Activated CD4-positive, alpha-beta T cell treated with anti-CD3 and anti-CD28 coated beads, Interleukin-2, amount 50 U/mL, for 1 hour (primary cell): ENCODE results near the gene AMZ2.
"Not testable (repeated sequence)": the region's sequence is repeated elsewhere in the genome, so short reads cannot be mapped to it uniquely, and the experiment has no call there.

Experiments used
- DNase-seq: peaks from one replicate; pipeline ENCODE4 v3.0.0-alpha.2; 2020

AMZ2 gene

DNA sequence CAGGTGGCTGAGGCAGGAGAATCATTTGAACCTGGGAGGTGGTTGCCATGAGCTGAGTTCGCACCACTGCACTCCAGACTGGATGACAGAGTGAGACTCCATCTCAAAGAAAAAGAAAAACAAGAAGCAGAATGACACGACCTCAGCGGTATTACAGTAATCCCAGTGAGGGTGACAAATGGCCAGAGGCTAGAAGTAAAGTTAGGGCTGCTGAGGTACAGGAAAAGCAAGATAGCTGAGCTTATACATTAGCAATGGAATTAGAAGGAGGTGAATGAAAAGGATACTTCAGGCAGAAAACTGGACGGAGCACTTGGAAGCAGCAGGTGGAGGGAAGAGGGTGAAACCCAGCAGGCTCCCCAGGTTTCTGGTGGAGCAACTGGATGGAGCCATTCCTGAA is 26.1 kb upstream of the AMZ2 start:
- no peak for DNase-seq

DNA sequence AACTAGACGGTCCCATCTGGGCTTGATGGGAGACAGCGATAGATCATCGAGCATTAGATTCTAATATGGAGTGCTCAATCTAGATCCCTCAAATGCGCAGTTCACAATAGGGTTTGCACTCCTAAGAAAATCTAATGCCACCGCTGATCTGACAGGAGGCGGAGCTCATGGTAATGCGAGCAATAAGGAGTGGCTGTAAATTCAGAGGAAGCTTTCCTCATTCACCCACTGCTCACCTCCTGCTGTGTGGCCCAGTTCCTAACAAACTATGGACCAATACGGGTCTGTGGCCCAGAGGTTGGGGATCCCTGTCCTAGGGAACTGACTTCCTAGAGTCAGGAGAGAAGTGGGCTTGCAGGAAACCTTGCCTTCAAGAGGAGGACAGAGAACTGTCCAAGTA is 25.2 kb upstream of the AMZ2 start:
- no peak for DNase-seq

DNA sequence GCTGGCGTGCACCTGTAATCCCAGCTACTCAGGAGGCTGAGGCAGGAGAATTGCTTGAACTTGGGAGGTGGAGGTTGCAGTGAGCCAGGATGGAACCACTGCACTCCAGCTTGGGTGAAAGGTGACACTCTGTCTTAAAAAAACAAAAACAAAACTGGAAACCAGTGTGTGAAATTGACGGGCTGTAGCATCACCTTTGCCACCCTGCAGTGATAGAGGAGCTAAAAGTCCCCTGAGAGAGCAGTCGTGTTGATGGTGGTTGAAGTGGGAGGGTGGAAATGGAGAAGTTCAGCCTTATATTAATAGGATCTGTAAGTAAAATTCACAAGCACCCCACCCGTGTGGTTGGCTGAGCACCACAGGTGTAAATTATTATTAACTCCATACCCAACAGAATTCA is 22.8 kb upstream of the AMZ2 start:
- not testable (repeated sequence) for DNase-seq

DNA sequence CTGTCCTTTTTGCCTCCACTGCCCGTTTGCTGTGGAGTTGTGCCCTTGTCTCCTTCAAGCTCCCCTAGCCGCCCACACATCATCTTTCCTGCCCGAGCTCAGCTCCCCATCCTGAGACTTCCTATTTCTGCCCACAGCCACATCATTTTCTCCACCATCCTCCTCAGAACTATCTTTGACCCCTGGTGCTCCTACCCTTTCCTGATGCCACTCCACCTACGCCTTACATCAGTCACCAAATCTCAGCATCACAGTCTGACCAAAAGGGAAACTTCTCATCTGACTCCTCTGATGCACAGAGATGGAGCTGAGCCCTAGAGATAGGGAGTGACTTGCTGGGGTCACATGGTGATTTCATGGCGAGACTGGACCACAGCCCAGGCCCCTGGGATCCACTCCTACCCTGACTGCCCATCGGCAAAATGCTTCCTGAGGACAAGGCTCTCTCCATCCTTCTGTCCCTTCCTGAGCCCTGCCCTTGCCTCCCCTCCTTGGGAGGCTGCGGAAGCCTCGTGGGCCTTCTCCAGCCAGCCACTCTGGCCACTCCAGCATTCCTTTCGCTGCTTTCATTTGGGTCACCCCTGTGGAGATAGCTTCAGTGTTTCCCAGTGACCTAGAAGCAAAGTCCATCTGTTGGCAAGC is 19.7 kb upstream of the AMZ2 start:
- DNase-seq: not testable (repeated sequence)

DNA sequence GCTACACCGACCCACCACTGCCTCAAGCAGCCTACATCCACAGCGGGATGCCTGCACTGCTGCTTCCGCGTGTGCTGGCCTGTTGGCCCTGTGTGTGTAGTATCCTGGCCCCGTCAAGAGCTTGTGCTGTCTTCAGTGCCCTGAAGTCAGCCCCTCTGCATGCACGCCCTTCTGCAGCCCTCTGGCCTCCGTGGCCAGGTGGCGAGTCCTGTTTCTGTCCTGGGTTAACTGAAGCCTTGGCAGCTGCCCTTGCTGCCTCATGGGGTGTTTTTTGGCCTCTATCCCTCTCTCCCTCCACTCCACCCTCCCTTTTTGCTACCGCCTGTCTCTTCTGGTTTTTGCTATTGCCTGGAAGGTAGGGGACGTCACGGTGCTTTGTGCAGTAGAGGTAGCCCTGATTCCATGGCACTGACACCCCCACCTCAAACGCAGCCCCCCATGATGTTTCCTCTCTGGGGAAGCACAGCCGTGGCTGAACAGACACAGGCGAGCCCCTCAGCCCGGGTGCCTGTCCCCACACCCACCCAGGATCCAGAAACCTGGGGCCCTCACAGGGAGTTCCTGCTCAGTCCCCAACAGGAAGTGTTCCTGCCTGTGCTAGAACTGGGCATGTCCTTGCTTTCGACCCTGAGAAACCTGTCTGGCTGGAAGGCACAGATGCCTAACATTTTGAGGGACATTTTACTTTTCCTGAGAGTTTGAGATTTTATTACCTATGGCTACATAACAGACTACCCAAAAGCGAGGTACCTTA is 18.8 kb upstream of the AMZ2 start:
- no peak for DNase-seq

DNA sequence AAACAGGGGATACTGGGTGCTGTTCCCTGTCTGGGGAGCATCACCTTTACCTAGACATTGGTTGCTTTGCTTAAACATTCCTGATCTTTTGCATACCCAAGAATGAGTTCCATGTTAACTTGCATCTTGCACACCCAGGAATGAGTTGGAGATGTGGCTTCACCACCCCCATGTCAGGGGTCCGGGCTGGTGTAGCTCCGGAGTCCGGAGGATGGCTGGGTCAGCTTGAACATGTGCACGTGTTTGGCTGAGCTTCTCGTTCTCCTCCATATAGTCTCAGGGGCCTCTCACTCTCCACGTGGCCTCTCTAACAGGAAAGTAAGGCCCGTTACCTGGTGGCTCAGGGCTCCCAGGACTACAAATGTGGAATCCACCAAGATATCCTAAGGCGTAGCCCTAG is 18.2 kb upstream of the AMZ2 start:
- DNase-seq: no peak

DNA sequence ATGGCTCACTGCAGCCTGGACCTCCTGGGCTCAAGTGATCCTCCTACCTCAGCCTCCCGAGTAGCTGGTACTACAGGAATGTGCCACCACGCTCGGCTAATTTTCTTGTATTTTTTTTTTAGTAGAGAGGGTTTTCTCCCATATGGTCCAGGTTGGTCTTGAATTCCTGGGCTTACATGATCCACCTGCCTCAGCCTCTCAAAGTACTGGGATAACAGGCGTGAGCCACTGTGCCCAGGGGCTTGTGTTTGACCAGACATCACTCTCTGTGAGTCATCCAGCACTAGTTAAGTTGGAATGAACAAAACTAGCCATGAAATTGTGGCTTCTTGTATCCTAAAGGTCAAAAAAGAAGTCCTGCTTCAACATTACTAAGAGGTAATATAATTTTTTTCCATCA is 16.7 kb upstream of the AMZ2 start:
- DNase-seq: not testable (repeated sequence)

DNA sequence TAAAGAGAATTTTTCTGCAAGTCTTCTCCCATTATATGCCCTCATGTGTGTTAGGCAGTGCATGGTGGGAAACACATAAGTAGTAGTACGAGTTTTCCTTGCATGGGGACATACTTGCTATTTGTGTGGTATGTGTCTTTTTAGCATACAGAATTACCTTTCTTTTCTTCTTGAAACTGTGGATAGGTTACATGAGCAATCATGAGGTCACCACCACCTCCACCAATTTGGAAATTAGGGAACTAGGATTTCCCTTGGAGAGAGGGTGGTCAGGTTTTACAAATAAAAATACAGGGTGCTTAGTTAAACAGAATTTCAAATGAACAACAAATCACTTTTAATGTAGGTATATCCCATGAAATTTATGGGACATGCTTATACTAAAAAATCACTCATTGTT is 16.3 kb upstream of the AMZ2 start:
- DNase-seq: no peak

DNA sequence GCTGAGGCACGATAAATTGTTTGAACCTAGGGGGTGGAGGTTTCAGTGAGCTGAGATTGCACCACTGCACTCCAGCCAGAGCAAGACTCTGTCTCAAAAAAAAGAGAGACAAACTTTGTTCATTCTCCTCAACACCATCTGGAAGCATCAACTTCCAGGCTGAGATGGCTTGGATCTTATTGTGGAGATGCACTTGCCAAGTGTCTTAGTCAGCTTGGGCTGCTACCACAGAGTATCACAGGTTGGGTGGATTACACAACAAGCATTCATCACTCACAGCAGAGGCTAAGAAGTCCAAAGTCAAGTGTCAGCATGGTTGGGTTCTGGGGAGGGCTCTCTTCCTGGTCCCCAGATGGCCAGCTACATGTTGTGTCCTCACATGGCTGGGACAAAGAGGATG is 15.1 kb upstream of the AMZ2 start:
- not testable (repeated sequence) for DNase-seq

DNA sequence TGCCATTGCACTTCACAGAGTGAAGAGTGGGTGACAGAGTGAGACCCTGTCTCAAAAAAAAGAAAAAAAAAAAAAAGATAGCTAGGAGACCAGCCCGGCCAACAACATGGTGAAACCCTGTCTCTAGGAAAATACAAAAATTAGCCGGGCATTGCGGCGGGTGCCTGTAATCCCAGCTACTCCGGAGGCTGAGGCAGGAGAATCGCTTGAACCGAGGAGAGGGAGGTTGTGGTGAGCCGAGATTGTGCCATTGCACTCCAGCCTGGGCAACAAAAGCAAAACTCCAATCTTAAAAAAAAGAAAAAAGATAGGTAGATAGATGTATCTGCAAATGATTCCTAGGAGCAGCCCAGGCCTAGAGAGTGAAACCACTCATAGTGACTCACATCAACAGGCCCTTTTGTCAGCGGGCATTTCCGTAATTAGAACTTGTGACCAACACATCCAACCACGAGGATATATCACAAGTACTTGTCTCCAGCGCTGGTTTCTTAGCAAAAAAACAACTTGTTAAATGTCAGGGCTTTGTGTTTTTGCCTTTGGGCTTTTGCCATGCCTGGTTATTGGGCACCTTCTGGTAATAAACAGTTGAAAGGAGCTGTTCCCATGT is 13.0 kb upstream of the AMZ2 start:
- not testable (repeated sequence) for DNase-seq

DNA sequence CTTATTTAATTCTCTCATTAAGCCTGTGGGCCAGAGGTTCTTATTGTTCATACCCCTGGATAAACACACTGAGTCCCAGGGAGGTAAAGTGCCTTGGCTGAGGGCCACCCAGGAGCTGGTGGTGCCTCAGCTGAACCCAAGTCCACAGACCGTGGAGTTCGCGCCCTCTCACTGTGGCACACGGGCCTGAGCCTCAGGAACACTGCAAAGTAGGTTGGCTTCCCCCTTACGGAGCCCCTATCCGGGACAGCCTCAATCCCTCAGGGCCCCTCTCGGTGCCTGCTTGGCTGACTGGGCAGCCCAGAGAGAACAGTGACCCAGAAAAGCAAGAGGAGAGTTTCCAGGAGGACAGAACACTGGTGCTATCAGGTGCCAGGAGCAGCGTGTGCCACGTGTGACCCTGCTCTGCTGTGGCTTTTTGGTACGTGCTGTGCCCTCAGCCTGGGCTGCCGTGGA is 12.5 kb upstream of the AMZ2 start:
- not testable (repeated sequence) for DNase-seq

DNA sequence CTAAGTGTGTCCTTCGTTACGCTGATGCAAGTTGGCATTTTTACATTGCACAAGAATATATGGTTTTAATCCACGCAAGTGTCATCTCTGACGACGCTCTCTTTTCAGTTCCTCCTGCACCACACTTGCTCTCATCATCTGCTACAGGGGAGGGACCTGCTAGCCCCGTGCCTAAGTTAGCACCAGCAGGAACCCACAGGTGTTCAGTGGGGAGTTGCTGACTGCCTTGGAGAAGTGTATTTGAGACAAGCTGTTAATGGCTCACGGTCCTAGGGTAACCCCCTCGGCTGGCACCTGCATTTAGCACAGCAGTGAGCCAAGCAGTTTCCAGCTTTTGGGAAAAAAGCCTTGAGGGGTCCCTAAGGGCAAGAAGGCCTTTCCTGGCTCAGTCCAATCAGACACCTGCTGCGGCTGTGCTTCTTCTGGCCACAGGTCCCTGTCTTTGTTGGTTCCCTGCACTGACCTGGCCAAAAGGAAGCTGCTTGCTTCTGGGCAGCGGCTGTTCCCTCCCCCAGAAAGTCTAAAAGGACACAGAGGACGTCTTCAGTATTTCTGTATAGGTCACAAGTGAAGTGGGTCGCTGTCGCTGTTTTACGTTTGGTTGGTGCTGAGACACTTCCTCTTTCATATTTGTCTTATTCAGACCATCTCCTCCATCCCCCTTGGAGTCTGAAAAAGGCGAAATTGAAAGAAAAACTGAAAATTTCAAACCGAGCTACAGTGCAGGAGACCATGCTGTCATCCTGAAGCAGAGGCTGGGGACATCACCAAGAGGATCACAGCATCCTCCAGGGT is 10.3 kb upstream of the AMZ2 start:
- DNase-seq: peak; percentile 46

DNA sequence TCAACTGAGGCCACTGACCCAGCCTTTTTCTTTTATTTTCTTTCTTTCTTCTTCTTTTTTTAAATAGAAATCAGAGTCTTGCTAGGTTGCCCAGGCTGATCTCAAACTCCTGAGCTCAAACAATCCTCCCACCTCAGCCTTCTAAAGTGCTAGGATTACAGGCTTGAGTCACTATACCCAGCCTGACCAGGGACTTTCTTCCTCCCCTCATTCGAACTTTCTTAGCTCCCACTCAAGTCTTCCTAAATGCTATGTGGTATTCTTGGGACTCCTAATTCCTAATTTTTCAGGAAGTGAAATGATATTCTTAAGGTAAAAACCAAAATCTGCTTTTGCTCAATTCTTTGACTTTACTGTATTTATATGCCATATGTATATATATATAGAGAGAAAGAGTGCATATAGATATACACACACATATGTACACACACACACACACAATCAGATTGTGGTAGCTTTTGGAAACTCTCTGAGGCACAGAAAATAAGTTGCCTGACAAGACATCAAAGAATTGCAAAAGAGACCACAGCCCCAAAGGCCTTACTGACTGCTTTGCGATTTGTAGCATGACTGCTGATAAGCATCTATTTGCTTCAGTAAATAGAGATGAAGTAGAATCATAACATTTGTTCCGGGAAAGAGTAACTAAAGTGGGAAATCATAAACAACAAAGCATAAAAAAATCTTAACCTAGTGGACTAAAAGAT is 9.5 kb upstream of the AMZ2 start:
- DNase-seq: no peak

DNA sequence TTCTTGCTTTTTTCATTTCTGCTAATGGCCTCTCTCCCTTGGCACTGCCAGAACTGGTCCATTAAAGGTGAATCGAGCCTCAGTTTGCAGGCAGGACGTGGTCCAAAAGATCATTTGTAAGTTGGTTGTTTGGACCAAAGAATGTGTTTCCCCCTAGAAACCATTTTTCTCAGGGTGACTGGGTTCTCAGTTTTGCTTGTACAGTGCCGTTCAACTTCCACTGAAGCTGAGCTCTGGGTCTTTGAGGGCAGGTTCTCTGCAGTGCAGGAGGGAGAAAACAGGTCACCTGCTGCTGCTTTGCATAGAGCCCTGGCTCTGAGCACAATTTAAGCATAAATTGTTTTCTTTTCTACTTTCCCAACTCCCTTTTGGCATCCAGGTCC is 9.0 kb upstream of the AMZ2 start:
- DNase-seq: no peak

DNA sequence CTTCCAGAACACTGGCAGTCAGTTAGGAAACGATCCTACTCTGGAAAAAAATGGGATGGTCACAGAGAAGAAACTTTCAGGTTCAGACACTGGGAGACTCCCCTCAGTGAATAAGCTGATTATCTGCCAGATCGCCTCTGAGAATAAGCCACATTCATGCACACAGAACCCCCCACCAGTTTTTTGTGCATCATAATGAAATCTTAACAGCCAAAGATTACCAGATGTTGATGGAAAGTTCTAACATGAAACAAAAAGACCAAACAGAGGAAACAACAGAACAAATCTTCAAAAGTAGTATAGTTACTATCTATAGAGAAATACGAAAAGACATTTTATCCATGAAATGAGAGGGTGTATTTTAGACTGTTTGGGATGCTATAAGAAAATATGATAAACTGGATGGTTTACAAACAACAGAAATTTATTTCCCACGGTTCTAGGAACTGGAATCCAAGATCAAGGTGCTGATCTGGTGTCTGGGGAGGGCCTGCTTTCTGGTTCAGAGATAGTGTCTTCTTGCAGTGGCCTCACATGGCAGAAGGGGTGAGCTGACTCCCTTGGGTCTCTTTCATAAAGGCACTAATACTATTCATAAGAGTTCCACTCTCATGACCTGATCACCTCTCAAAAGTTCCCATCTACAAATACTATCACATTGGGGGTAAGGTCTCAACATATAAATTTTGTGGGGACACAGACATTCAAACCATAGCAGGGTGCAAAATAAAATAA is 8.0 kb upstream of the AMZ2 start:
- DNase-seq: no peak

DNA sequence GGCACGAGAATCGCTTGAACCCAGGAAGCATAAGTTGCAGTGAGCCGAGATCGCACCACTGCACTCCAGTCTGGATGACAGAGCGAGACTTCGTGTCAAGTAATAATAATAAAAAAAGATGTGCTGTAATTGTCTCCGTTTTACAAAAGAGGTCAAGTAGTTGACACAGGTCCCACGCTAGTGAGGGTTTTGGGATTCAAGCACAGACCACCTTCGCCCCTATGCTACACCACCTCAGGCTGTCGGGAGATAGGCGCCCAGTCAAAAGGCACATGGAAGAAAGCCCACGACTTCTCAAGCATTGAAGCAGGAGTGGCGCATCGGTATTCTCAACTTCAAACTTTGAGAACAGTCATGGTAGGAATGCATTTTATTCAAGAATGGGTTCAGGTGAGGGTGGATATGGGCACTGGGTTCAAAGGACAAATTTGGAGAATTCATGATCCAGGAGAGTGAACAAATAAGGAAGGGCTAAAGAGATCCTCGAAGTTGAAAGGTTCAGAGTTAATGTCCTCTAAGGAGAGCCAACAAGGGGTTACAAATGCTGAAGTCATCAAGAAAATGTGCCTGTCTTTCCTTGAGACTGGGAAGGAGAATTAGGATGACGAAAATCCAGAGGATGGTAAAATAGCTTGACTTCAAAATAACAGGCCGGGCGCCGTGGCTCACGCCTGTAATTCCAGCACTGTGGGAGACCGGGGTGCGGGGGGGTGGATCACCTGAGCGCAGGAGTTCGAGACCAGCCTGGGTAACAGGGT is 1.4 kb upstream of the AMZ2 start:
- DNase-seq: no peak

DNA sequence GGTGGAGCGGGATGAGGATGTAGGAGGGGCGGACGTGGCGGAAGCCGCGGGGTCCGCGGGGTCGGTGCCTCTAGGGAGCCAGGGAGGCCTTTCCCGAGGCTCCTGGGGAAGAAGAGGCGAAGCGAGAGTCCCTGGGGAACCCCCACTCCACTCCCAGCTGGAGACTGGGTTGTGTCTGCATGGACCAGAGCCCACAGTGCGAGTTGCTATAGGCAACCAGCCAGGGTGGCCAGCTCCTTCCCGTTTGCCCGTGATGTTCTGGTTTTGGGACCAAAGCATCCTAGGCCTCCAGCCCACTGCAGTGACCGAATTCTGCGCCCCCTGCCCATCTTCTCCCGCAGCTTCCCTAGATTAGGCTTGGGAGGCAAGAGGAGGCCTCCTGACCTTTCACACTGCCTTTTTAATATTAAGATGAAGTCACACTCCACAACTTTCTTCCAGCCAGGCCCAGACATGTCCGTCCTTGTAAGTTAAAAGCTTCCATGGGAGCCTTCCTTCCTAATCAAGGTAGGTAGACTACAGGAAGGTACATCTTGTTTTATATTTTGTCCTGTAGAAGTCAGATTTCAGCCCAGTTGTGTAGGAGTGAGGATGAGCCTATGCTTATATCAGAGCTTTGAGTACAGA is 469 bp downstream of the AMZ2 start:
- no peak for DNase-seq

DNA sequence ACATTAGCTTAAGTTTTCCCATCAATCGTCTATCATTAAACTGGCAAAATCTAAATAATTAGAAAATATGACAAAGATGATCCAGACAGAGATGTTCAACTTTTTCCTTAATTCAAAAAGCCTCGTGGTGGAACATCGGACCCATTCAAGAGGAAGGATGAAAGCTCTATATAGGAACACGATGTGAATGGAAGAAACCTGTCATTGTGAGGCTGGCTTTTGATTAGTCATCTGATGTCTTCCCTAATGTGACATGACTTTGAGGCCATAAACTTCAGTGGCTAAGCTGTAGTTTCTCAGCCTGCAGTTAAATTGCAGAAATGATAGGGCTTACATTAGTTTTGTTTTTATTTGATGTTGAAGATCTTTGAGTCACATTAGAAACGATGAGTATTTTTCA is 1.0 kb downstream of the AMZ2 start:
- no peak for DNase-seq

DNA sequence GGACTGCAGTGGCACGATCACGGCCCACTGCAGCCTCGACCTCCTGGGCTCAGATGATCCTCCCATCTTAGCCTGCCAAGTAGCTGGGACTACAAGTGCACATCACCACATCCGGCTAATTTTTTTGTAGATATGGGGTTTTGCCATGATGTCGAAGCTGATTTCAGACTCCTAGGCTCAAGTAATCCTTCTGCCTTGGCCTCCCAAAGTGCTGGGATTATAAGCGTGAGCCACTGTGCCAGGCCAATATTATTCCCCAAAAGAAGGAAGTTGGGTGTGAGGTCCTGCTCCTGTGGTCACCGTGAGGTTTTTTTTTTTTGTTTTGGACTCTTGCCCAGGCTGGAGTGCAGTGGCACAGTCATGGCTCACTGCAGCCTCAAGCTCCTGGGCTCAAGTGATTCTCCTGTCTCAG is 1.5 kb downstream of the AMZ2 start:
- DNase-seq: no peak

DNA sequence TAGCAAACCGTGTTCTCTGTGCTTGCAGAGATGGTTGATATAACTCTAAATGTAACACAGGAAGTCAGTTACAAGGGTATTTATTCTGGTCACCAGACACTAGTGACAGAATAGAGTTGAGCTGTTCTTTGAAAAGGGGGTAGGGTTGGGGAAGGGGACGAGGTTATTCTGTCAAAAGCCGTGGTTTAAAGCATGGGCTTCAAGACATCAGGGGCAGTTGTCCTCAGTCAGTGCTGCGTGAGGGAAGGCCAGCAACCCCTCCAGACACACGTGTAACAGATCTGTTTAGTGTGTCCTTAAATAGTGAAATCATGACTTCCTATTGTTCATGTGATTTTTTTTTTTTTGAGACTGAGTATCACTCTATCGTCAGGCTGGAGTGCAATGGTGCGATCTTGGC is 5.6 kb downstream of the AMZ2 start:
- not testable (repeated sequence) for DNase-seq

DNA sequence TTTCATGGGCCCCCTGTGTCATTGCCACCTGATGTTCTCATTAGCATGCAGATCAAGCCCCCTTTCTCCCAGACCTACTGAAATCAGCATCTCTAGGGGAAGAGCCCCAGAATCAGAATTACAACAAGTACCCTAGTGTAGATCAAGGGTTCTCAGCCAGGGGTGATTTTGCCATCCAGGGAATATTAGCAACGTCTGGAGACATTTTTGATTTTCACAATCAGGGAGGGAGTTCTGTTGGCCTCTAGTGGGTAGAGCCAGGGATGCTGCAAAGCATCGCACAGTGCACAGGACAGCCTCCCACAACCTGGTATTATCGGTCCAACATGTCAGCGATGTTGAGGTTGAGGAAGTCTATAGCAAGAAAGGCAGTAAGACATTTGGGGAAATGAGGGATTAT is 7.3 kb downstream of the AMZ2 start:
- DNase-seq: no peak
